Measurements from ENCODE around the gene RAMP3. TPM values are rescaled to one million over a fixed set of nuclear protein-coding genes. Genes with fewer than 3 reads are reported as not detected.

The RAMP3 gene
- total RNA-seq, 1 donor from 2014 or later: 3.5 TPM

DNA sequence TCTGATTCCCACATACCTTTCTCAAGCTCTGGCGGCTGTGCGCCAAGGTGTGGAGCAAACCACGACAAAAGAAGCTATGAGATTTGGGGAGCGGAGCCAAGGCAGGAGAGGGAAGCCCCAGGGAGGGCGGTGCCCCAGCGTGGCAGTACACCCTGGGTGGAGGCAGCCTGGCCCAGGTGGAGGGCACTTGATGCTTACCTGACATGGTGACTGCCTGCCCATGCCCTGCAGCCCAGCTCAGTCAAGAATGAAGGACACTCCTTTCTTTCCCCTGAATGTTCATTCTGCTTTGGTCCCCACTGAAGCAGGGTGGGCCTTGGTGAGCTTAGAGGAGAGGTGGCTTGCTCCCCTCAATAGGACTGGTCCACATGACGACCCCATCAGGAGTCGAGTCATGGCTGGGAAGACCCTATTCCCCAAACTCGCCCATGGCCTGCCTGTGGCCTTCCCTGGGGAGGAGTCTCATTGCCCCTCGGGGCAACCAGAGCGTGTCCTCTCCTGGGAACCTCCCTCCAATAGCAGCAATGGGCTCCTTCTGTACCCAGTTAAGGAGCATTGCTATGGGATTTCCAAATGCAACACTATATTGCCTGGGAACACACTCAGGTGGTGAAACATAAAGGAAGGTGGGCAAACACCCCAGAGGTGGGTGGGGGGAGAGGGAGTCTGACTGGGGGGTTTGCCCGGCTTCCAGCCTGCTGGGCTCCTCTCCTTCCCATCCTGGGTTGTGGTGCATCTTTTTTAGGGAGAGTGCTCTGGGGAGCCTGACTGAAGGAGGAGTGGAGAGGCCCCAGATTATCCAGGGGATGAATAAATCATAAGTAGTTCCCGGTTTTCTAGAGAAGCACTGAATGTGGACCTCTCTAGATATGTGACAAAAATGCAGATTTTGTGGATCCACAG, 22.7 kb downstream of the RAMP3 start:
- DNase-seq: no peak

DNA sequence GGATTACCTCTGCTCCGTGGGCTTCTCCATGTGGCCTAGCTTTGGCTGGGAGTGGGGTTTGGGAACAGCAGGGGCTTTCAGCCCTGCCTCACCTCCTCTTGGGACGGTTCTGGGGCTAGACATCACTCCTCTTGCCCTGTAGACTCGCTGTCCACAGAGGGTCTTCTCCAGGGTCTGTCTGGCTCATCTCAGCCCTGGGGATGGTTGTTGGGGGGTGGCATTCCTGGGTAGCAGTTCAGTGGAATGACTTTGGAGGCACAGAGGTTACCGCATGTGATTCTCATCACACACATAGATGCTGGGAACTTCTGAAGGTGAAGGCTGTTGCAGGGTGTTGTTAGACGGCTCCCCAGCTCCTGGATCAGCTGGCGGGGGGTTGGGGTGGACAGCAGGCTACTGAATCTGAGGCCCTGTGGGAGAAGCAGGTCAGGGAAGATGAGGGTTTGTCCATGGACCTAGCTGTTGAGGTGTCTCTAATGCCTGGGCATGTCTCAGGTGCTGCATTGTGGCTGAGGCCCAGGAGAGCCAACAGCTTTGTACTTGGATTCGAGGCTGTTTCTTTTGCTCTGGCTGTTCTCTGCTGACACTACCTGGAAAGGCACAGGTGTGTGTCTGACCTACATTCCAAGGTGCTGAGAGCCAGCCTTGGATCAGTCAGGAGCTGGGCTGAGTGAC, 23.8 kb downstream of the RAMP3 start:
- no peak for DNase-seq

DNA sequence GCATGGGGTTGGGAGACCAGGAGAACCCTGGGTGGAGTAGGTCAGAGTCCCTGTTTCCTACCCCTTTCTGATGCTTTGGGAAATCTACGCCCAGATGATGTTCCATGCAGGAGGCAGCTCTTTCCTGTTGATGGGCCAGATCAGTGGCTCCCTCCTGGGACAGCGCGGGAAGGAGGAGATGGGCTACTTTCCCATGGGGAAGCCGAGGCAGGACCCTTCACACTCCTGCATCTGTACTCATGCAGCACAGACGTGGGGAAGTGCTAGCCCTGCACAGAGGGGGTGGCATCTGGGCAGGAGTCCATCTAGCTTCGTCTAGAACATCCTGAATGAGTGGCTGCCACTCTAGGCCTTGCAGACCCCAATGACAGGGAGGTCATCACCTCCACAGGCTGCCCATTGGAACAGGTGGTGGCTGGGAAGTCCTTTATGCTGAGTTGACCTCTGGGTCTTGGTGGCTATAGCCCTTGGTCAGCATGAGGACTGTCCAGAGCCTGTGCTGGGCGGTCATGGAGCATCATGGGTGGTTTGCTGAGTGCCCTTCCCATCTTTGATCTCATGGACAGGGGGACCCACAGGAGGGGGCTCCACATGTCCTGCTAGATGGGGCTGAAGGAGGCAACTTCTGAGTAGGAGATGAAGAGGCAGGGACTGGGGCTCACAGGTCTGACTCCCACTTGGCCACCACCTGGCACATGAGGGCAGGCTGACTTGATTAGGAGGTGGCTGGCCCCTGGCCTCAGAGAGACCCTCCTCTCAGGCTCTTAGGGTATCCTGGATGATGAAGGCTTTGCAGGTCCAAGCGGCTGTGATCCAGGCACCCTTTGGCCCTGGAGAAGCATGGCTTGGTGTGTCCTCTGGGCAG, 24.6 kb downstream of the RAMP3 start:
- DNase-seq: no peak

DNA sequence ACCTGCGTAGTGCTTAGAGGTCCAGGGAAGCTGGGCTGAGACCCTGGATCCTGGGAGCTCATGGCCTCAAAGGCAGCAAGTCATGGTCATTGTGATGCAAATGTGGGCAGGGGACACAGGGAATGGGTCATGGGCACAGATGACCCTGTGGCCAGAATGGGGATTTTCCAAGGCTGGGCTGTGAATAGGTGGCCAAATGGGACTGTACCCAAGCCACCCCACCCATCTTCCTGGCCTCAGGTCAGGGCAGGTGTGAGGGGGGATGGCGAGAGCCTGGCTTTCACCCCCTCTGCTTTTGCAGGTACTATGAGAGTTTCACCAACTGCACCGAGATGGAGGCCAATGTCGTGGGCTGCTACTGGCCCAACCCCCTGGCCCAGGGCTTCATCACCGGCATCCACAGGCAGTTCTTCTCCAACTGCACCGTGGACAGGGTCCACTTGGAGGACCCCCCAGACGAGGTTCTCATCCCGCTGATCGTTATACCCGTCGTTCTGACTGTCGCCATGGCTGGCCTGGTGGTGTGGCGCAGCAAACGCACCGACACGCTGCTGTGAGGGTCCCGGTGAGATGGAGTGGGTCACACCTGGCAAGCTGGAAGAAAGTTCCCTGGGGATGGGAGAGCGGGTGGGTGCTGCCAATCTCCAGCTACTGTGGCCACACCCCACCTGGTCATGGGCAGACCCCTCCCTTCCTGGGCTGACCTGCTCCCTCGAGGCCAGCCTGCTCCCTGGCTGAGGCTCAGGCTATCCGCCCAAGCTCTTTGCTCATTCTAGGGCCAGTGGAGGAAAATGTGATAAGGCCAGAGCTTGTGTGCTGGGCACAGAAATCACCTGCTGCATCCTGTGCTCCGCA, 25.5 kb downstream of the RAMP3 start:
- DNase-seq: no peak

DNA sequence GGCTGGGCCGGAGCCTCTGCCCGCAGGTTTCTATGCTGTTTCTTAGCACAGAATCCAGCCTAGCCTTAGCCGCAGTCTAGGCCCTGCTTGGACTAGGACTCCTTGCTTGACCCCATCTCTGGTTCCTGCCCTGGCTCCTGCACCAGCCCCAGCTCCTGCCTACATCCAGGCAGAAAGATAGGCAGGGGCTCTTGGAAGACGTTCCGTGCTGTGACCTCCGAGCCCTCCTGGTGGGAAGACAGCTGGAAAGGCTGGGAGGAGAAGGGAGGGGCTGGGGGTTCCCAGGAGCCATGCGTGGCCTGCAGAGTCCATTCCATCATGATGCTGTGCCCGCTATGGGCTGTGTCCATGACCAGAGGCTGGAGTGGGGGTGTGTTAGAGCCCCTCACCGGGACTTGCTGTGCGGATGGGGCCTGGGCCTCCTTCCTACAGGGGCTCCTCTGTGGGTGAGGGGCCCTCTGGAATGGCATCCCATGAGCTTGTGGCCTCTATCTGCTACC, 26.2 kb downstream of the RAMP3 start:
- no peak for DNase-seq

DNA sequence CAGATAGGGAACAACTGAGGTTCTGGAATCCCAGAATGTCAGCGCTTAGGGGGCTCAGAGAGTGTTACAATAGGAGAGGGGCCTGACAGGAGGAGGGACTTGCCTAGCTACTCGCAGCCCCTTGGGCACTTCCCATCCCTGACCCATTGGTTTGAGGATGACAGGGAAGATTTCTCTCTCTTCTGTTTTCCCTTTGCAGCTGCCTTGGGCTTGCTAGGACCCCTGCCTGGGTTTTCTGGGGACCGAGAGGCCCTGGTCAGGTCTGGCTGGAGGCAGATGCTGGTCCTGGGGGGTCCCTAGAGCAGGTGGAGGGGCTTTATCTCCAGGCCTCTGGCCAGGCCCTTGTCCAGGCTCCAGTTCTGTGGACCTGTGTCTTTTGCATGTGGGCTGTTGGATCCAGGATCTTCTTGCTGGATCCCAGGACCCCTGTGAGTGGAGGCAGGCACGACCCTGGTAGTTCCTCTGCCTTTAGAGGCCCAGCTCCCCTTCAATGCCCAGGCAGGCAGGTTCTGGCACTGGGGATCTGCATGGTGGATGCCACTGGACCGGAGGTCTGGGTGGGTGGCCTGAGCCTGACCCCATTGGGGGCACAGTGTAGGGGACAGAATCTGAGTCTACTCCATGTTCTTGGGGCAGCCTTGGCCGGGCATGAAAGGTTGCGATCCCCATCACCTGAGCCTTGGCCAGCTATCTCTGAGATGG, 26.9 kb downstream of the RAMP3 start:
- DNase-seq: no peak

DNA sequence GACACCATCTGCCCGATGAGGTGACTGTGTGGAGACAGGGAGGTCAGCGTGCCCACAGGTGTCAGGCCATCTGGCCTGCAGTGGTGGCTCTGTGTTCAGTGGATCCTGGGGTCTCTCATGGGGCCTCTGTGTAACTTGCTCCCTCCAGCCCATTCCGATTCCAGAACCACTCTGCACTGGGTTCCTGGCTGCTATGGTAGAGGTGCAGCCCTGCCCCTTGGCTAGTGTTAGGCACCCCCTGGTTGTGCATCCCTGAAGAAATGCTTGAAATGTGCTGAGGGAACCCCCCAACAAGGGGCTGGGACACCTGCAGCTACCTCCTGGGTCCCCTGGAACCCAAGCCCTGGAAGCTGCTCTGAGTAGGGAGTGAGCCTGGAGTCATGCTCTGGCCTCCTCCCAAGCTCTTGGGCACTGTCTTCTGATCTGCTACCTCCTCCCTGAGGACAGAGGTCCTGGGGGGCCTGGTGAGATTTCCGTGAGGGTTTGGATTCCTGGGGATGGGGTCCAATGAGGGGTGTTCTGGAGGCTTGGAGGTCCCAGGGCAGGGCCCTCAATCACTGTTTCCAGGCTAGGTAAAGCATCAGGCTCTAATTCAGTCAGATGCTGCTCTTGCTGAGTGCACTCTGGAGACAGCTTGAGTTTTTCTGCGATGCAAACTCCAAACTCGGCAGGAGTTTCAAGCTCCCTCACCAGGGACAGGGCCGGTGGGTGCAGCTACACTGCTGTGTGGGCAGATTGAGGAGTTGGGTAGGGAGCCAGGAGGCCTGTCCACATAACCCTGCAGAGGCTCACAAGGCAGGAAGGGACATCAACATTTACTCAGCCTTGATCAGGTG, 27.7 kb downstream of the RAMP3 start:
- no peak for DNase-seq

DNA sequence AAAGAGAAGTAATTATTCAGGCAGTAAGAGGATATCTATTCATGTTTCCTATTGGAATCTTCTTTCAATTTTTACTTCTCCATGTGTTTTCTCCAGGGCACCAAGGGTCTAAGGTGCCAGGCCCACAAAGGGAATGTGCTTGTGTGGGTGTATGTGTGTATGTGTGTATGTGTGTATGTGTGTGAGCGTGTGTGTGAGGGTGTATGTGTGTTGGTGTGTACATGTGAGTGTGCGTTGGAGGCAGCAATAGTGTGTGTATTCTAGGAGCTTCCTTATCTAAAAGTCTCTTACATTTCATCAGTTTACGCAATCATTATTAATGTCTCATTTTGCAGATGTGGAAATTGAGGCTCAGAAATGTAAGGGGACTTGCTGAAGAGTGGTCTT, 28.3 kb downstream of the RAMP3 start:
- DNase-seq: no peak

DNA sequence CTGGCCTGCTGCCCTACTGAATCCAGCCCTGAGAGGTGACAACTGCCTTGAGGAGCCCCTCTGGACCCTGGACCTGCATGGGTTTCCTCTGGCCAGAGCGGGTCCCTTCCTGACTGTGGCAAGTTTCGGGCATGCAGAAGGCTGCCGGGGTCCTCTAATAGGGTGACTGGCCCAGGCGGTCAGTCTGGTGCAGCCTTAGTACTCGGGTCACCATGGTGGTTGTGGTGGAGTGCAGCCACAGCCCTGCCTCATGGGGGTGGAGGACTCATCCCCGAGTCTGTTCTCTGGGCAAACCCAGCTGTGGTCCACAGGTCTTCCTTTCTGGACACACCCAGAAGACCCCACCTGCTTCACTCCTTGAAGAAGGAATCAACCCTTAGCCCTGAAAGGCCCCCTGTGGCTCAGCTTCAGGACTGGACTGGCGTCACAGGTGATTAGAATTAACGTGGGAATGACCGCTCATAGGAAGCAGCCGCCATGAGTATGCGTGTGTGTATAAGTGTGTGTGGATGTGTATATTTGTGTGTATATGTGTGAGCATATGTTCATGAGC, 28.7 kb downstream of the RAMP3 start:
- no peak for DNase-seq

DNA sequence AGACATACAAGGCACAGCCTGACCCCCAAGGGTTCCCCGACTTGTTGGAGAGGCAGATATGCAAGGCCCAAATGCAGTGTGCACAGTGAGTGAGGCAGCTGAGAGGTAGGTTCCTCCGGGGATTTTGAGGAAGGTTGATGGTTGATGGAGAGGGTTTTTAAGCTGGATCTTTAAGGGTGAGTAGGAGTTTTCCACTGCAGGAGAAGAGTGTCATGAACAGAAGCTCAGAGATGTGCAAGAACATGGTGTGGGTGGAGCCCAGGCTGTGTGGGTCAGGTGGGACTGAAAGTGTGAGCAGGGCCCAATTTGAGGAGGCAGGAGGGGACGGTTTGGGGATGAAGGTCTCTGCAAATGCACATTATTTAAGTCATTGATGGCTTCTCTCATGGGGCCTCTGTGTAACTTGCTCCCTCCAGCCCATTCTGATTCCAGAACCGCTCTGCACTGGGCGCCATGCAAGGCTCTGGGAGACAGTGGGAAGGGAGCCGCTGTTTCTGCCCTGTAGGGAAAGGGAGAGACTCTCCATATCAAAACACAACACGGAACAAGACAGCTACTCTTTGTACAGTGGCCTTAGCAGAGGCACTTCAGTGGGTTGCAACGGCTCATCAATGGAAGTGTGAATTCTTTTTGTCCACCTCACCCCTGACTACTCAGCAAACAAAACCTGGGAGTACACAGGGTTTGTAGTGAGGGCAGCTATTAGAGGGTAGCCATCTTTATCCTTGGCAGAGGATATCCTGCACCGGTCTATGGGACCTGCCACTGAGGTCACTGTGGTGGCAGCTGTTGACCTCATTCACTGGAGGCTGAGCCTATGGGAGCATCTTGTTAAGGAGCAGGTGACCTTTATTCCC, 29.7 kb downstream of the RAMP3 start:
- no peak for DNase-seq

DNA sequence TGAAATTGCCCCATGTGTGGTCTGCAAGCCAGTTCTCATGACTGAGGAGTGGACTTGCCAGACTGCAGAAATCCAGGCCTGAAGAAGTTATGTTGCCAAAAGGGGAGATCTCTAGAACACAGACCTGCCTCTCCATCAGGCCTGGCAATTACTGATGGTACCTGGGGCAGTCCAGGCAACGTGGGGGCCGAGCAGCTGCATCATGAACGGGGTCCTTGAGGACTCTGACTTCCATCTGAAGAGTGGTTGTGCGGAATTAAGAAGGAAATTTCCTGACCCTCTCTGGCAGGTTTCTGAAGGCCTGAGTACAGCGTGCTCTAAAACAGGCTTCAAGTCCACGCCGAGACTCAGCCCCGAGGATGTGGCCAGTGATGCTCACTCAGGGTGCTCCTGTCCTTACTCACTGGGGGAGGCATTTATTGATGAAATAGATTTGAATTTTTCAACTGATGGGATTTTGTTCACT, 30.4 kb downstream of the RAMP3 start:
- no peak for DNase-seq

DNA sequence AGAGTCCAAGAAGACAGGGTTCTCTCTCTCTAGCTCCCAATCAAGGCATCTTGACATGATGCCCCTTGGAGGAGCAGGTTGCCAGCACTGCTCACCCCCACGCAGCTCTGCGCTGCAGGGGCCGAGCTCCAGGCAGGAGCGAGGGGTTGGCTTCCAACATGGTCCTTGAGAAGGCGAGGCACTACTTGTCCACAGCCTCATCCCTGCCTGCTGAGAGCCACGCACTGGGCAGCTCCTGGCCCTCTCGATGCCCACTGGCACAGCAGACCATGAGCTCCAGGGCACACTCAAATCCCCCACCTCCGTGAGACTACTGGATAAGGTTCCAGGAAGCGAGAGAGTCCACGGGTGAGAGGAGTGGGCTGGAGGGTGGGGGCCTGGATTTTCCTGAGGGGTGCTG, 31.1 kb downstream of the RAMP3 start:
- no peak for DNase-seq

DNA sequence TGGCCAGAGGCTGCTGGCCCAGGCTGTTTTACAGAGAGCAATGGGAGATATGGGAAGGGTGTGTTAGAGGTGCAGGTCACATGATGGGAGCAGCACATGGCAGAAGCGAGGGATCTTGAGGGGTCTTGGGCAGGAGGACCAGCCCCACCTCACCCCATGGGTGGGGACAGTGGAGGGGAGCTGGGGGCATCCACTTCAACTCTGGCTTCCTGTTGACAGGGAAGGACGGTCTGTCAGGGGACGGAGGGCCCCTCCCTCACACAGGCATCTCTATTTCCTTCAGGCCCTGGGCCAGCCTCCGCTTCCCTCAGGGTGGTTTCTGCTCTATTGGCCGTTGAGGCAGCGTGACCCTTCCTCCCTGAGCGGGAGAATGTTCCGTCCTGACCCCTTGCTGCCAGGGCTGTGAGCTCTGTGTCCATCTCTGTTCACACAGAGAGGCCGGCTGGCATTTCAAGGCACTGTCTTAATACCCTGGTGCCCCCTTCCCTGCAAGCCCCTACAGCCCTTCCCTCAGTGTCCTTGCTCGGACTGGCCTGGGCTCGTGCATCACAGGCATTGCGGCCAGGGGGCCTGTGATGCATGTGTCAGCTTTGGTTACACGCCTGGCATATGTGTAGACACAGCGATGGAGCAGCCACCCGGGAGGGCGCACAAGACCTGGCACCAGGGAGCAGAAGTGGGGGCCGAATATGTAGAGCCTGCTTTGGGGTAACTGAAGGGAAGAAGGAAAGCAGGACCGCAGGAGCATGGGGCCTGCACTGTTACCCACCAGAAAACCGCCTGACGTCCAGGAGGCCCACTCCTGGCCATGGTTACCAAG, 31.8 kb downstream of the RAMP3 start:
- no peak for DNase-seq

DNA sequence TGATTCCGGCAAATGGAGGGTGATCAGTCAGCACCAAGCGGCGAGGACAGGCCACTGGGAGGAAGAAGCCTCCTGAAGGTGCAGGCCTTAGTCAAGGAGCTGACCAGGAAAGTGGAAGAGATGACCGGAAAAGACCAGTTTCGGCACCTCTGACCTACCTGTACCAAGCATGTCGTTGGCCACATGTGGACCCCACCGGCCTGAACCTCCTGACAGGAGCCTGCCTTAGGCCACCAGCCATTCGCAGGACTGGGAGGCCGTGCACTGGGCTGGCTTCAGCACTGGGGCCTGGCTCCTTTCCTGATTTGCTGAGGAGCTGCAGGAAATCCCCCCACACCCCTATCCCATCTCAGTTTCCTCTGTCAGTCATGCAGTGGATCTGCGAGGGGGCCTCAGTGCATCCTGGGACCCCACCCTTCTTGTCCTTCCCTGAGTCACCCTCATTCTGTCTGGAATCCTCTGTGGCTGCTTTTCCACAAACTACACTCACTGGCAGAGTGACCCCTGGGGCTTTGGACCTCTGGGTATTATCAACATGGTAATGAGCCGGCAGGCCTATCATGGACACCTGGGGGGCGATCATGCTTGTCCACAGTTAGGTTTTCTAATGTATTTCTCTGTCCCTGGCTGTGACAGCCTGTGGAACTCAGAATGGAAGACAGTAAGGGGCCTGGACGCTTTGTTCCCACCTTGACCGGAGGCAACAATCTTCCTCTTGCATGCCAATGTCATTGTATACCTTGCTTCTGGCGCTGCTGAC, 33.0 kb downstream of the RAMP3 start:
- DNase-seq: no peak

DNA sequence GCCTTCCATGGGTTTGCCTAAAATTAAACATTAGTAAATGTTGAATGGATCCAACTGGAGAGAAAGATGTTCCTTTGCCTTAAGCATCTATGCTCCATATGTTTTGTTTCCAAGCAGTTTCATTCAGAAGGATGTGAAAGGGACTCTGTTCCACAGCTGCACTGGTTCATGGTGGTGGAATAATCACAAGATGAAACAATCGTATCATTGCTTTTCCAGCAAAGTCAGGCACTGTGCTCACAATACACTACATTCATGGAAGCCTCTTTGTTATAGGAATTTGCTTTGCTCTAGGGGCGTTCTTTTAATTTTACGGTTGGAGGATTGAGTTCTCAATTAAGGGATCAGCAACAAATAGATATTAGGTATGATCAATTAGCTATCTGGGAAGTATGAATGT, 33.8 kb downstream of the RAMP3 start:
- DNase-seq: no peak

DNA sequence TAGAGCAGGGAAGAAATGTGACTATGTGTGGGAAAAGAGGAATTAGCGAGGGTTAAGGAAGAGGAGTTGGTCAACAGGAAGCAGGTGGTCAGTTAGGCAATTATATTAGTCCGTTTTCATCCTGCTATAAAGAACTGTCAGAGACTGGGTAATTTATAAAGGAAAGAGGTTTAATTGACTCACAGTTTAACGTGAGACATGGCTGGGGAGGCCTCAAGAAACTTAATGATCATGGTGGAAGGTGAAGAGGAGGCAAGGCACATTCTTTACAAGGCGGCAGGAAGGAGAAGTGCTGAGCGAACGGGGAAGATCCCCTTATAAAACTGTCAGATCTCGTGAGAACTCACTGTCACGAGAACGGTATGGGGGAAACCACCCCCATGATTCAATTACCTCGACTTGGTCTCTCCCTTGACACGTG, 35.0 kb downstream of the RAMP3 start:
- DNase-seq: no peak

DNA sequence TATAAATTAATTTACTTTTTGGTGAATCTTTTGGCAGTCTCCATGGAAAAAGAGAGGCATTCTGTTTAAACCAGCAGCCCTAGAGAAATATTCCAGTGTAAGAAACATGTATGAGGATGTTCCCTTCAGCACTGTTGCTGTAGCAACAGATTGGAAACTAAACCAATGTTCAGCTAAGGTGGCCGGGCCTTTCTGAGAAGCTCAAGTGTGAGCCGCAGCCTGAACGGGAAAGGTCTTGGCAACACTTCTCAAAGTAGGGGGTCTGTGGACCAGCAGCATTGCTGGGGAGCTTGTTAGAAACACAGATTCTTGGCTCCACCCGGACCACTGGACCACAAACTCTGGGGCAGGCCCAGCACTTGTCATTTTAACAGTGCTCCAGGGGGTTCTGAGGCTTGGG, 36.2 kb downstream of the RAMP3 start:
- no peak for DNase-seq

Data from skin of body (tissue), 2 donors.